OCI-M2 (cell line): ENCODE measurements around the gene TICAM2.

Experiments used
- DNase-seq: peaks from one replicate; lab custom pipeline; 2025; ENCODE audit not compliant: unreplicated experiment; lab: John Stamatoyannopoulos, UW

TICAM2 gene

DNA sequence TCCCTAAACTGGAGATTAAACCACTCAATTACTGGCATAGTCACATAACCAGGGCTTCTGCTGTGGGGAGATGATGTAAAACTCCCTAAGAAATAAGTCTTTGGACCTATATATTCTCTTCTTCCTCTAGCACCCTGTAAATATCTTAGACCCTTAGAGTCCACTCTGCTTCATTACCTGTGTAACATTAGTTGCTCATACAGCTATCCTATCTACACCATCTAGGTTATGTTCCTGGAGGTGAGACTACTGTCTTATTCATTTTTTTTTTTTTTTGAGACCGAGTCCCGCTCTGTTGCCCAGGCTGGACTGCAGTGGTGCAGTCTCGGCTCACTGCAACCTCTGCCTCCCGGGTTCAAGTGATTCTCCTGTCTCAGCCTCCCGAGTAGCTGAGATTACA lies 9.6 kb upstream of the TICAM2 start:
- no peak for DNase-seq

DNA sequence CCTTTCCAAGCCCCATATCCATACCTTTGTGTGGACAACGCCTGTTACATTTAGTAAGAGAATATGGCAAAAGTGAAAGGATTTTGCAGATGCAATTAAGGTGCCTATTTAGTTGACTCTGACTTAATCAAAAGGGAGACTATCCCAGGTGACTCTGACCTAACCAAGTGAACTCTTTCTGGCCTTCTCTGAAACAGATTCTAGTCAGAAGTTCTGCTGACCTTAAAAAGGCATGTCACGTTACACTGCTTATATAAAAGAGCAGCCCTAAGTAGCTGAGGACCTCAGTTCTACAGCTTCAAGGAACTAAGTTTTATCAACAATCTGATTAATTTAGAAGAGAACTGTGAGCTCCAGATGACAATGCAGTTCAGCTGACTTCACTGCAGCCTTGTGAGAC lies 5.7 kb upstream of the TICAM2 start:
- DNase-seq = no peak

DNA sequence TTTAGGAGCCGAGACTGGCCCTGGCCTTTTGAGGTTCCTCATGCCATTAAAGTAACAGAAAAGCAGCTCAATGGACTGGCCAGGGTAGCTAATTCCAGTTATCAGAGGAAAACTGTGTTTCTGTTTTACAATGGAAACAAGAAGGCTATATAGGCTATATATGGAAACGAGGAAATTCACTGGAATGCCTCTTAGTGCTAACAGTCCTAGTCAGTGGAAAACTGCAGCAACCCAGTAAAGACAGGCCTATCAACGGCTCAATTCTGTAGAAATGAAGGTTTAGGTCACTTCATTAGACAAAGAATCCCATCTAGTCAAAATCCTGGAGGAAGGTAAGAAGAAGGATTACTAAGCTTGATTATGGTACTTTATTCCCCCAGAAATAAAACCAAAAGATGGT lies 3.2 kb upstream of the TICAM2 start:
- no peak for DNase-seq

DNA sequence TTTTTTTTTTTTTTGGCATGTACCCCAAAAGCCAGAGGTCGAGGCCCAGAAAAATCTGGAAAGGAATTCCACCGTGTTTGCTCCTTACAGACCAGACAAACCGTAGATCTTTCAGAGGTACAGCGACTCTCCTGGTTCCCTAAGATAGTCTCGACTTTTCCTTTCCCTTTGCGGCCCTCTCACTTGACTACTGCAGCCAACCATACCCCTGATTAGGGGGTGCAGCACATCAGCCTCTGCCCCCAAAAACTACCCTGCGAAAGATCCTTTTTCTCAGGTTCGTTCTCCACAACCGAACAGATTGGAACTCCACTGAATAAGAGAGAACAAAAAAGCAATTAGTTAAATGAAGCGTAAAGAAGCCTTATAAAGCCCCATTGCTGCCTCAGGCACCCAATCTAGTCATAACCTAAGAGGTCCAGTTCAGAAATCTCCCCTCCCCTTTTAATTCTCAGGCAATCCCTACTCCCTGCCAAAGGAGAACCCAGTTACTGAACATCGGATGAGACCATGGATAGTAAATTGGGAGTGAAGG lies 379 bp upstream of the TICAM2 start:
- no peak for DNase-seq

DNA sequence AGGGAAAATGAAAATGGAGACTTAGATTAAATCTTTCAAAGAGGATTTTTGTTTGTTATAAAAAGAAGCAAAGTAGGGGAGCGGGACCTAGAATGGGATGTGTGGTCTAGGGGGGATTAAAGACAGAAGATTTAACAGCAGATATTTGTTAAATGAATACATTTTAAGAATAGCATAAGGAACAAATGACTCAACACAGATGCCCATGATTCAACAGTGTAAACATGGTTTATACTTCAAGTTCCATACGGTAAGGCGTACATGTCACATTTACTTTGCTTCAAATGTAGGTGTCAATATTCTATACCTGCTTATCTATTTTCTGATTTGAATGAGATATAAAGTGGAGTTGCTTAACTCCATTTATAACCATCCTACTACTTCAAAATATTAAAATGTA lies 1.5 kb downstream of the TICAM2 start:
- no peak for DNase-seq

DNA sequence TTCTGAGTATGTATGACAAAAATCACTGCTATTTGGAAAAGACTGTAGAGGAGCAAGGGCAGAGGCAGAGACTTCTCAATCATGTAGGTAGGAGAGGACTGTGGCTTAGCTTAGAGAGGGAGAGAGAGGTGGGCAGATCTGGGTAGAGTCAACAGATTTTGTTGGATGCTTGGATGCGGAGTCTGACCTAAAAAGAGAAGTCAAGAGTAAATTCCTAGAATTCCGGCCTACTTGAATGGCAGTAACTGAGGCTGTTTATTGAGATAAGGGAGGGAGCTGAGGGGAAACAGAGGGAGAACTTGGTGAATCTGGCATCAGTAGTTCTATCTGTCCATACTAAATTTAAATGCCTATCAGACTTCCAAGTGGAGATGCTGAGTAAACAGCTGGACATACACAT lies 2.4 kb downstream of the TICAM2 start:
- no peak for DNase-seq

DNA sequence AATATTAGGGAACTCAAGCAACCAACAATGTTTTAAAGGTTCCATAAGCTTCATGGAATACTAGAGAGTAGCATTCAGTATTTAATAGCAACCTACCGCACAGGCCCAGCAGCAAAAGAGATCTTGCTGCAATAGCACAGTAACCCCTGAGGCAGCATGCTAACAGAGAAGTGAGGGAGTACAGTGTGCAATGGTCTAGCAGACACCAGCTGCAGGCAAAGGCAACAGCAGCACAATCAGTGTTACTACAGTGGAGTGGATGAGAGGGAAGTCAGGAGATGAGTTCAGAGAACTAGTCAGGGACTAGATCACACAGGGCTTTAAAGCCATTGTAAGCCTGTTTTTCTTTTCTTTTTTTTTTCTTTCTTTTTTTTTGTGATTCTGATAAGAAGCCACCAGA lies 2.8 kb downstream of the TICAM2 start:
- DNase-seq = no peak

DNA sequence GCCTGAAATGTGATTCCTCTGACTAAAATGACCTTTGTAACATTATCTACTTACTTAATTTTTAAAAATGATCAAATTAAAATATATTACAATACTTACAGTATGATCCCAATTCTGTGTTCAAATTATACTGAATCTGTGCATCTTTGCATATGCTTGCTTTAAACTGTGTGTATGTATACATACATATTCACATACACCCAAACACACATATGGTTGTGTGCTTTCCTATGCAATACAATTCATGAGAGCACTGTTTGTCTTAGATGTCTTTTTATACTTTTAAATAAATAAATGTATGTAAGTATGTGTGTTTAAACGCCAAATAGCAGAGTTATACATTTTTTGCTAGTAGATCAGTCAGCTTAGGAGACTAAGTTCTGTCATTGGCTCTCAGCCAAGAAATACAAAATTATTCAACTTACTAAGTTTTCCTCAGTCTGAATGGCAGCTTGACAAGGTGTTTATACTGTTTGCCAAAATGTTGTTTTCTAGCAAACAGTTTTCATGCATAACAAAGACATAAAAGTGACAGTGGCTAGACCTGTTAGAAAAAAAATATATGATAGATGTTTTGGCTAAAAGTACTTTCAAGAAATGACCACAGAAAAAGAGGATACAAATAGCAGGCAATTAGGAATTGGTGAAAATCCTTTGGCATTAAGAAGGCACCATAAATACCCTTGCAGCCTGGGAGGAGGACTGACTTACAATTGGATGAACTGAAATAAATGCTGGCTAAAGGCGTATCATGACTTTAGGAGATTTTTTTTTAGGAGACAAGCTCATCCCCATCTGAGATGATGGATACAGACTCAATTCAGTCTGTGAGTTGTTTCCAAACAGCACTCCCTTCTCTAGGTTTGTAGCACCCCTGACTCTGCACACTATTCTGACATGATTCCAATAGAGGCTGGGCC lies 7.9 kb downstream of the TICAM2 start:
- no peak for DNase-seq

DNA sequence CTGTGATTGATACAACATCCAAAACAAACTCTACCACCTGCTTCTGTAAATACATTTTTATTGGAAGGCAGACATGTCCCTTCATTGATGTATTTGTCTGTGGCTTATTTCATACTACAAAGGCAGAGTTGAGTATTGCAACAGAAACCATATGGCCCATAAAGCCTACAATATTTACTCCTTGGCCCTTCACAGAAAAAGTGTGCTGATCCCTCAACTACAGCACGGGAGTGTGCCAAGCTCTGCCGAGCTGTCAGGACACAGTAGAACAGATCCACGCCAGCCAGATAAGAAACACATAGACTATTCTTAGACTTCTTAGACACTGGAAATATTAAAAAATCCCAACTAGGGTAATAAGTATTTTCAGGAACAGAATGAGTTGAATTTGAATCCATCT lies 13.2 kb downstream of the TICAM2 start:
- no peak for DNase-seq

DNA sequence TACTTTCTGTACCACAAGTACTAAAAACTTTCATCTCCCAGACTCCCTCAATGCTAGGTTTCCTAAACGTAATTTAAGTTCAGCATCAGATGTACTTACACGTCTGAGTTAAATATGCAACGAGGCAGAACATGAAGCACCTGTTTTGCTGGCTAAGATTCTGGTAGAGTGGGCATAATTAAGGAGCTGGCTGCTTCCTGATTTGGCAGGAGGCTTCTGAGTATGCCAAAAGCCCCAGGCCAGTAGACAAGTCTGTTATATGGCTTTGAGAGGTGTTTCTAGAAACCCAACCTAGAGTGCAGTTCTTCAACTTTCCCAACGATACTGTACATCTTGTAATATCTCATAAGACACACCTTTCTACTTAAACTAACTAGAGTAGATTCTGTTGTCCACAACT lies 13.6 kb downstream of the TICAM2 start:
- no peak for DNase-seq

DNA sequence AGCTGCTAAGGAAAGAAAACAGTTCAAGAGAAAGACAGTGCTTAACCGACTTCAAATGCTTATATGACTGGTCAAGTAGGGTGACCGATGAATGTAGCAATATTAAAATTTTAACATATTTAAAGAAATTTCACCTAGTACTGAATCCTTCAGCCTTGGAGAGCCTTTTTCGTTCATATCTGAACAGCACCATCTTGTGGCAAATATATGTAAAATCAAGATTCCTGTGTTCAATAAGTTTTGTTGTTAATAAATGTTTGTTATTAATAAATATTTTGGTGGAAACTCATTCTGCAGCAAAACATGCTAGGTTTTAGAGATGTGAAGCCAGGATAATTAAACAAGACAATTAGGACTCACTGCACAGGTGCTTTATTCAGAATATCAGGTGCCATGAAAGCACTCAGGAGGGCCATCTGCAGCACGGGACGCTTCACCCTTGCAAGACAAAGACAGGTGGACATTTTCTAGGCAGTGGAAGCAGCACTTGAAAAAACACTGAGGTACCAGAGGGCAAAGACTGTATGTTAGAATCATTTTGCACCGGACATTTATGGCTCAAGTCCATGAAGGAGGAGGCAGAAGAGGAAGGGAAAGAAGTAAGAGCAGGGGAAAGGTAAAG lies 15.6 kb downstream of the TICAM2 start:
- no peak for DNase-seq

DNA sequence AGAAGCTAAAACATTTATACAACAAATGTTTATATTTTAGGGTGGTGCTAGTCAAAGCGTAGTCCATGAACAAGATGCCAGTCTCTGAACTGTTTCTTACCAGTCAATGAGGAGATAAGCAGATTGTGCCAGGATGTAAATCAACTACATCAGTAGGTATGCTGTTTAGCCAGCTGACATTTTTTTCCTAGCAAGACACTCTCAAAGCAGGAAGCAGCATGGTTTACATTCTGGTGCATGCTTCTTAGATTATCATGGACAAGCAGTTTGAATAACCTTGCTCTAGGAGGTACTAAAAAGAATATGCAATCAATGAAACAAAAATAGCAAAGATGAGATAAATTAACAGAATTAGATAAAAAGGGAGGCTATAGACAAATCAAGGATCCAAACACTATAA lies 17.0 kb downstream of the TICAM2 start:
- no peak for DNase-seq

DNA sequence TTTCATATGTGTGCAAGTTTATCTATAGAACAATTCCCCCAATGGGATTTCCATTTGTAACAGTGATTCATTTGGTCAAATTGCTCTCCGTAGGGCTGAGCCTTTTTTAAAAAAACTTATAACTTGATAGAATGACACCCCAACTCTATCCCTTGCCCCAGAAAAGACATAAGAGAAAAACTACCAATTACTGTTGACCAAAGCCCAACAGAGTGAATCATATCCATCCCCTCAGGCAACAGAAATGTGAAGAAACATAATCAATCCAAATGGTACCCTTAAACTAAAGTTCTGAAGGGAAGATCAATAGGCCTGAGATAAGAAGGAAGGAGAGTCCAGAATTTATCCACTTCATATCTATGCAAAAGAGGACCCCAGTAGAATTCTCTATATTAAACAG lies 17.8 kb downstream of the TICAM2 start:
- DNase-seq = no peak

DNA sequence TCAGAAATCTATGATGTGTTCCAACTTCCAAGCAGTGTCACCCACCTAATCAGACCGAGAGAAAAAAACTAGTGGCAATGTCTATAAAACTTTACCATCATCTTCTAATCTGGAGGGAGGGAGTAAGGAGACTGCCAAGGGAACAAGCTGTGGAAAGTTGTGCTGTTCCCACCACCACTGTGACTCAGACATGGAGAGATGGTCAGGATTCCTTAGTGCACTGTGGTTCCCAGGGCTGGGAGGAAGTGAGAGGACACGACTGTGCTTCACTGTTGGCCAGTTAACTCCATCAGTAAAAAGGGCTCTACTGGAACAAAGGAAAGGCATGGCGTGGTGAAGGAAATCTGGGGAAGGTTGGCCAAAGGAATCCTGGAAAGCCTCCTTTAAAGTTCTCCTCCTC lies 18.8 kb downstream of the TICAM2 start:
- no peak for DNase-seq

DNA sequence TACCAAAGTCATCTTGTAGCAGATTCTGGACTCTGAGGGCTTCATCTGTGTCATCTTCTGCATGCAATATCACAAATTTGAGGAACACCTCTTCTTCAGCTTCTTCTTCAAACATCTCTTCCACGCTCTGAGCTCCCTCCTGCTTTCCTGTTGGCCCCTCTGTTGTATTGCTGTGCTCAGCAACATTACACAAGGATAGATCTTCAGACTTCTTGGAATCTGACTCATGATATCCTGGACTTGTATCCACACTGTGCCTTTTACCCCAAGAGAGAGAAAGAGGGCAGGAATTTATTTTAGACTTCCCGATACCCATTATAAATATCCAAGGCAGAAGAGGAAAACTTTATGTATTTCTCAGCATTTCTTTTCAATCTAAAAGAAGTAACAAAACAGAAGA lies 21.3 kb downstream of the TICAM2 start:
- no peak for DNase-seq

DNA sequence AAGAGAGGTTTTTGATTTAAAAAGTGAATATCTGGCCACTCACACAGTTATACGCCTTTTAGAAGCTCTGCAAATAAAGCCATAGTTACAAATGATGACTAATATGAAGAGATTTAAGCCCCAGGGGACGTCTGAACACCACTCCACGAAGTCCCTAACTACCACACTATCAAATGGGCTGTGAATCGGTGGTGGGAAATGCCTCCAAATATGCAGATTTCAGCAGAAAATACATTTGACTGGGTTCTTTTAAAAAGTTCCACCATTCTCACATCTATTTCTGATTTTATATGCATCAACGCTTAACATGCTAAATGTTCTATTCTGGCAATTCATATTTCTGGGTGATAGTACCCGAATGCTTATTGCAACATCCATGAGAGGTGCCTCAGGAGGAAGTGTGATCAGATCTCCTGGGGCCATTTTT lies 22.5 kb downstream of the TICAM2 start:
- no peak for DNase-seq

DNA sequence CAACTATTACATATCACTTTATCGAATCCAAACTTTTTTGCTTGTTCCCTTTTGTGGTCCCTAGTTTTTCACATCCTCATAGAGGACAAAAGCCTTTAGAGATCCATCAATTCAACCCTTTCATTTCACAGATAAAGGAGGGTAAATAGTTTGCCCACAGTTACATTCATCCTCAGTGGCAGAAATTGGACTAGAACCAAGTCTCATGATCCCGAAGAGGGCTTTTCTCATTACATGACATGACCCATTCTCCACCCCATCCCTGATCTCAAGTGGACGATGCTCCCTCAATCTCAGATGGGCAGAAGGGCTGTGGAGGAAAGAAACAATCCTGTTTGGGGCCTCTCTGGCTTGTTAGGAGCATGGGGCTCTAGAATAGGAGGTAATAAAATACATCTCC lies 23.1 kb downstream of the TICAM2 start:
- no peak for DNase-seq

DNA sequence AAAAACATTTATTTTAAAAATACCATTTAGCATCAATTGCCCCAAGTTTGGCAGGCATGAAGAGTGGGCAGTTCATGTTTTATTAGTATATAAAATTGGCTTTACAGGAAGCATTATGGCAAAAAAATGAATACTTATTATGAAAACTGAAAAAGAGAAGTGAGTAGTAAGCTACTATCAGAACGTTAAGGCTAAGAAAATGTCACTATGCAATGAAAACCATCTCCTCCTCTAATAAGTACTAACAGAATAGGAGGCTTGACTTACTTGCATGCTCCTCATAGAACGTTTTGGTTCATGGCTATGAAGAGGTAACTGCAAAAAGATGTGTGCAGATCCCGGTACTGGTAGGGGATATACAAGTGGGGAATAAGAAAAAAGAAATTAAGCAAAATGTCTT lies 23.6 kb downstream of the TICAM2 start:
- no peak for DNase-seq

DNA sequence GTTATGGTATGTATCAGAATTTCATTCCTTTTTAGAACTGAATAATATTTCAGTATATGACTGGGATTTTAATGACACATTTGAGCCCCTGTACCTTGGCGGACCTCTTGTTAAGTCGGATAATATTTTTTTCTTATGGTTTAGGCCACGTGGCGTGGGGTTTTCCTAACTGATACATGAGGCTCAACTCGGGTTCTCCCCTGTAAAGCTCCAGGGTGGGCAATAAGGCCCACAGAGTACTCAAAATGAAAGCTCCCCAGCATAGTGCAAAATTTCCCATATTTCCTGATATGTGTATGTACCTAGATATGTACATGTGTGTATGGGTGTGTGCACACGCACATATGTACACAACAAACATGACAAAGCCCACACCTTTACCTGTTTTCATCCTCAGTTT lies 24.5 kb downstream of the TICAM2 start:
- DNase-seq = no peak

DNA sequence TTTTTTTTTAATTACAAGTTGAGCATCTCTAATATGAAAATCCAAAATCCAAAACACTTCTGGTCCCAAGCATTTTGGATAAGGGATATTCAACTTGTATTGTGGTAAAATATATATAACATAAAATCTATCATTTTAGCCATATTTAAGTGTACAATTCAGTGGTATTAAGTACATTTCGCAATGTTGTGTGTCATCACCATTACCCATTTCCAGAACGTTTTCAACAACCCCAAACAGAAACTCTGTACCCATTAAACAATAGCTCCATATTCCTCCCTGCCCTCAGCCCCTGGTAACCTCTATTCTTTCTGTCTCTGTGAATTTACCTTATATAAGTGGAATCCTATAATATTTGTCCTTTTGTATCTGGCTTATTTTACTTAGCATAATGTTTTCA lies 24.9 kb downstream of the TICAM2 start:
- no peak for DNase-seq

DNA sequence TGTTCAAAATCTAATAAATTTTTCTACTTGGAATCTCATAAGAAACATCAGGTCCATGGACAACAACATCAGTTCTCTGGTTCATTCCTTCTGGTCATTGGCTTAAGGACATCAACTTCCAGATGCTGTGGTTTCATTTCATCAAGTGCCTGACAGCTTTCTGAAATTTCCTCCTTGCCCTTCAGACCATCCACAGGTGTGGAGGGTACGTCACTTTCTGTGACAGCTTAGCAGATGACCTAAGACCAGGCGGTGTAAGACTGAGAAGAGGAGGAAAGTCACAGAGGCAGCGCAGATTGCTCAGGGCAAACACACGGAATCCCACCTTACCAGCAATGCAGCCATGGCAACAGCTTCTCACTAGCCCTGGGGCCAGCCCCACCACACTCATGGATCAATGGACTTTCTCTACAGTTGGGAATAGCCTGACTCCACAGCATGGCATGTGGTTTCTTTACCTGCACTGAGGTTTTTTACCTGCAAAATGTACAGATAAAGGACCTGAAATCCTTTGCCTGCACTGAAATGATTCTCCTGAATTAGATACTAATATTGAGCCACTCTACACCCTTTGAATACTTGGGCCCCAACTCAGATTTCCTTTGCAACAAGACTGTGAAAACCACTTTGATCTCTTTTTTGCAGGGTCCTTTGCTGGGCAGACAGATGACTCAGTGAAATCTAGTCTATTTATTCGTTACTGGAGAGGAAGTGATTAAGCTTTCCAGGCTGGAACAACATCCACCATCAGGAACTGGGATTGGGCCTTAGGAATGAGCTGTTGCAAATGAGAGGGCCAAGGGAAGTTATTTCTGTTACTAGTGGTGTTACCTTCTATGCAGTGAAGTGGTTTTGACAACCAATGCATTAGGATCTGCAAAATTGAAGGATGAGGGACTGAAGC lies 26.9 kb downstream of the TICAM2 start:
- no peak for DNase-seq
